Mucosa of rectum (tissue), 2 donors: ENCODE measurements around the gene GGTLC2.
"Not testable (repeated sequence)": the region's sequence is repeated elsewhere in the genome, so short reads cannot be mapped to it uniquely, and the experiment has no call there.

Experiments used
- H3K27ac ChIP-seq, 2 donors: one replicate each; pipeline ENCODE4 v1.7.0; 2013; ENCODE audit warnings: inconsistent platforms in 2 of 2, low read depth in 2 of 2, low read length in 2 of 2
- H3K27me3 ChIP-seq, 2 donors: one replicate each; pipeline ENCODE4 v1.7.0; 2013; ENCODE audit warnings: low read length in 2 of 2; ENCODE audit not compliant: control insufficient read depth in 2 of 2, insufficient read depth in 2 of 2
- H3K36me3 ChIP-seq, 2 donors: one replicate each; pipeline ENCODE4 v1.7.0; 2013; ENCODE audit warnings: low read length in 2 of 2; ENCODE audit not compliant: control insufficient read depth in 2 of 2, insufficient read depth in 2 of 2
- H3K4me1 ChIP-seq, 2 donors: one replicate each; pipeline ENCODE4 v1.7.0; 2013; ENCODE audit warnings: low read length in 2 of 2, mild to moderate bottlenecking in 1 of 2; ENCODE audit not compliant: control insufficient read depth in 2 of 2, insufficient read depth in 2 of 2
- H3K4me3 ChIP-seq, 2 donors: one replicate each; pipeline ENCODE4 v1.7.0; 2013; ENCODE audit warnings: low read length in 2 of 2
- H3K9ac ChIP-seq, 2 donors: one replicate each; pipeline ENCODE4 v1.7.0; 2013; ENCODE audit warnings: low read length in 2 of 2, low read depth in 1 of 2, mild to moderate bottlenecking in 1 of 2
- H3K9me3 ChIP-seq, 2 donors: one replicate each; pipeline ENCODE4 v1.7.0; 2013; ENCODE audit warnings: low read length in 2 of 2; ENCODE audit not compliant: control insufficient read depth in 2 of 2
- donor health status: healthy.
- donor health status: Normal muscosa, but diverticular disease.

Gene GGTLC2

GRCh38 chr22:22644314-22644713 is at the start of gene GGTLC2:
GGTLC2 (plus strand) TSS chr22:22644614; CDS start chr22:22646346, 1,732 bp downstream.
- H3K4me1 ChIP-seq, H3K9me3 ChIP-seq, H3K36me3 ChIP-seq, H3K4me3 ChIP-seq, H3K27me3 ChIP-seq, H3K27ac ChIP-seq, H3K9ac ChIP-seq: not testable (repeated sequence)

- Histone ChIP-seq H3K9ac (no peak overlapping the region), H3K9me3 (no peaks in the 10 kb centered on the region), H3K4me1 (no peaks in the 10 kb centered on the region), H3K27ac (no peak overlapping the region), H3K27me3 (peaks cover 0 to 3% of the 10 kb centered on the region in 2 donors), H3K4me3 (no peak overlapping the region), H3K36me3 (no peaks in the 10 kb centered on the region)
Measured at GRCh38 chr22:22595001-22595835, 49.2 kb upstream of the GGTLC2 start.

GRCh38 chr22:22598144-22598543 is 46.3 kb upstream of the GGTLC2 start:
- Histone ChIP-seq H3K27me3 (peaks cover 0 to 3% of the 10 kb centered on the region in 2 donors), H3K9ac (no peak overlapping the region), H3K27ac (no peak overlapping the region), H3K4me3 (no peak overlapping the region), H3K9me3 (no peaks in the 10 kb centered on the region), H3K4me1 (no peaks in the 10 kb centered on the region), H3K36me3 (no peaks in the 10 kb centered on the region)

- Histone ChIP-seq H3K27me3 (peaks cover 0 to 2% of the 10 kb centered on the region in 2 donors), H3K4me1 (no peaks in the 10 kb centered on the region), H3K4me3 (no peak overlapping the region), H3K36me3 (no peaks in the 10 kb centered on the region), H3K27ac (no peak overlapping the region), H3K9me3 (no peaks in the 10 kb centered on the region), H3K9ac (no peak overlapping the region)
Measured at GRCh38 chr22:22599248-22599647, 45.2 kb upstream of the GGTLC2 start.

GRCh38 chr22:22600531-22601261 is 43.7 kb upstream of the GGTLC2 start:
- H3K4me1 ChIP-seq, result no peaks in the 10 kb centered on the region
- H3K4me3 ChIP-seq, result no peak overlapping the region
- no peaks in the 10 kb centered on the region for H3K9me3 ChIP-seq
- H3K27ac ChIP-seq, result no peak overlapping the region
- H3K36me3 ChIP-seq, result no peaks in the 10 kb centered on the region
- no peak overlapping the region for H3K9ac ChIP-seq
- H3K27me3 ChIP-seq, result no peaks in the 10 kb centered on the region

- Histone ChIP-seq H3K9me3 (no peaks in the 10 kb centered on the region), H3K27me3 (no peaks in the 10 kb centered on the region), H3K4me1 (no peaks in the 10 kb centered on the region), H3K9ac (no peak overlapping the region), H3K27ac (no peak overlapping the region), H3K36me3 (no peaks in the 10 kb centered on the region), H3K4me3 (no peak overlapping the region)
Measured at GRCh38 chr22:22603470-22603947, 40.9 kb upstream of the GGTLC2 start.

GRCh38 chr22:22604326-22605073 is 39.9 kb upstream of the GGTLC2 start:
- H3K27ac ChIP-seq, result no peak overlapping the region
- no peaks in the 10 kb centered on the region for H3K27me3 ChIP-seq
- no peak overlapping the region for H3K4me3 ChIP-seq
- no peaks in the 10 kb centered on the region for H3K36me3 ChIP-seq
- no peak overlapping the region for H3K9ac ChIP-seq
- no peaks in the 10 kb centered on the region for H3K4me1 ChIP-seq
- no peaks in the 10 kb centered on the region for H3K9me3 ChIP-seq

- no peaks in the 10 kb centered on the region for H3K36me3 ChIP-seq
- H3K27me3 ChIP-seq, result no peaks in the 10 kb centered on the region
- no peaks in the 10 kb centered on the region for H3K4me1 ChIP-seq
- H3K4me3 ChIP-seq, result no peak overlapping the region
- no peak overlapping the region for H3K27ac ChIP-seq
- H3K9ac ChIP-seq, result no peak overlapping the region
- no peaks in the 10 kb centered on the region for H3K9me3 ChIP-seq
Measured at GRCh38 chr22:22605074-22605404, 39.4 kb upstream of the GGTLC2 start.

GRCh38 chr22:22608022-22608421 is 36.4 kb upstream of the GGTLC2 start:
- H3K9ac ChIP-seq, H3K27ac ChIP-seq, H3K27me3 ChIP-seq, H3K4me1 ChIP-seq, H3K4me3 ChIP-seq, H3K9me3 ChIP-seq, H3K36me3 ChIP-seq: not testable (repeated sequence)

- H3K27ac ChIP-seq, result no peak overlapping the region
Measured at GRCh38 chr22:22609291-22609690, 35.1 kb upstream of the GGTLC2 start.

More at GRCh38 chr22:22609291-22609690, 35.1 kb upstream of the GGTLC2 start:
- Histone ChIP-seq H3K36me3 (no peaks in the 10 kb centered on the region), H3K27me3 (no peaks in the 10 kb centered on the region), H3K4me3 (no peak overlapping the region), H3K4me1 (no peaks in the 10 kb centered on the region), H3K9ac (no peak overlapping the region), H3K9me3 (no peaks in the 10 kb centered on the region)
